GM18511 (cell line): Measurements from ENCODE around the gene AP5Z1.
A peak's percentile ranks its signal among the peaks of the same experiment; 100 is the strongest.

Experiments
- ATAC-seq: cut with Tn5 transposase; IDR thresholded peaks from one replicate; pipeline ENCODE4 v1.9.1; 2021; ENCODE audit warnings: mild to moderate bottlenecking, moderate library complexity; ENCODE audit not compliant: unreplicated experiment

AP5Z1 gene

GRCh38 chr7:4775250-4775847, at the start of gene AP5Z1:
TSS of gene AP5Z1 (plus strand) at chr7:4775623. CDS start at chr7:4775716, 93 bp downstream.
- peak; percentile 90 for ATAC-seq

GRCh38 chr7:4725850-4726450, 49.5 kb upstream of the AP5Z1 start:
- no peak for ATAC-seq

GRCh38 chr7:4726566-4726965, 48.9 kb upstream of the AP5Z1 start:
- no peak for ATAC-seq

GRCh38 chr7:4727914-4728705, 47.3 kb upstream of the AP5Z1 start:
- no peak for ATAC-seq

GRCh38 chr7:4729266-4729665, 46.2 kb upstream of the AP5Z1 start:
- ATAC-seq = no peak

GRCh38 chr7:4730276-4730675, 45.1 kb upstream of the AP5Z1 start:
- no peak for ATAC-seq

GRCh38 chr7:4730971-4731370, 44.5 kb upstream of the AP5Z1 start:
- ATAC-seq = no peak

GRCh38 chr7:4731803-4732202, 43.6 kb upstream of the AP5Z1 start:
- ATAC-seq = no peak

- no peak for ATAC-seq
Observed at GRCh38 chr7:4733936-4734528, 41.4 kb upstream of the AP5Z1 start.

GRCh38 chr7:4734587-4735345, 40.7 kb upstream of the AP5Z1 start:
- ATAC-seq = no peak

- no peak for ATAC-seq
Observed at GRCh38 chr7:4737300-4737699, 38.1 kb upstream of the AP5Z1 start.

- ATAC-seq = no peak
Observed at GRCh38 chr7:4738711-4739527, 36.5 kb upstream of the AP5Z1 start.

- no peak for ATAC-seq
Observed at GRCh38 chr7:4739528-4739992, 35.9 kb upstream of the AP5Z1 start.

GRCh38 chr7:4740796-4741195, 34.6 kb upstream of the AP5Z1 start:
- ATAC-seq = no peak

GRCh38 chr7:4742051-4742573, 33.3 kb upstream of the AP5Z1 start:
- no peak for ATAC-seq

- no peak for ATAC-seq
Observed at GRCh38 chr7:4742852-4743251, 32.6 kb upstream of the AP5Z1 start.

- ATAC-seq = peak; percentile 83
Observed at GRCh38 chr7:4744391-4745264, 30.8 kb upstream of the AP5Z1 start.

GRCh38 chr7:4745265-4745919, 30.0 kb upstream of the AP5Z1 start:
- ATAC-seq = peak; percentile 39
